Measurements from ENCODE around the gene TRUB1.
"Not testable (repeated sequence)": the region's sequence is repeated elsewhere in the genome, so short reads cannot be mapped to it uniquely, and the experiment has no call there.

The TRUB1 gene

GRCh38 chr10:114925587-114926586 is 12.1 kb upstream of the TRUB1 start:
- DNase-seq = no peak

GRCh38 chr10:114928818-114929217 is 9.2 kb upstream of the TRUB1 start:
- DNase-seq = no peak

DNA sequence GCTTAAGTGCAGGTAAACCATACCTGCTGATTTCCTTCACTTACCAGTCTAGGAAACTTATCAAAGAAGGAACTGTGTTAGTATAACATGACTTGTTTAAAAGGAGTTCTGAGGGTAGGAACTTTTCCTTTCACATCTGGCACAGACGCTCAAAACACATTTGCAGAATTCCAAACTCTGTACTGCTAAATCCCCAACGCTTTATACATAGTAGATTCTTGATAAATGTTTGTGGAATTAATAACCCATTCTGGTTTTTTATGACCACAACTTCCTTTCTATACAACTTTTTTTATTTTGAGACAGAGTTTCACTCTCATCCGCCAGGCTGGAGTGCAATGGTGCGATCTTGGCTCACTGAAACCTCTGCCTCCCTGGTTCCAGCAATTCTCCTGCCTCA is 7.7 kb upstream of the TRUB1 start:
- no peak for DNase-seq

DNA sequence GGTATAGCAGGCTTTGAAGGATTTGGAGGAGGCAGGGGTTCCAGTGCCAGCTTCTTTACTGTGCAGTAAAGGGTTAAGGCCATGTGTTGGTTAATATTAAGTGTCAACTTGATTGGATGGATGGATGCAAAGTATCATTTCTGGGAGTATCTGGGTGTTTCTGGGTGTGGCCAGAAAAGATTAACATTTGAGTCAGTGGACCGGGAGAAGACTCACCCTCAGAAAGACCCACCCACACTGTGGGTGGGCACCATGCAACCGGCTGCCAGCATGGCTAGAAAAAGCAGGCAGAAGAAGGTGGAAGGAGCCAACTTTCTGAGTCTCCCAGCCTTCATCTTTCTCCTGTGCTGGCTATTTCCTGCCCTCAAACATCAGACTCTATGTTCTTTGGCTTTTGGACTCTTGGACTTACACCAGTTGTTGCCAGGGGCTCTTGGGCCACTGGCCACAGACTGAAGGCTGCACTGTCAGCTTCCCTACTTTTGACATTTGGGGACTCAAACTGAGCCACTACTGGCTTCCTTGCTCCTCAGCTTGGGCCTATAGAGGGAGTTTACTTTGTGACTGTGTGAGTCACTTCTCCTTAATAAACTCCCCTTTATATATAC is 6.8 kb upstream of the TRUB1 start:
- no peak for DNase-seq

DNA sequence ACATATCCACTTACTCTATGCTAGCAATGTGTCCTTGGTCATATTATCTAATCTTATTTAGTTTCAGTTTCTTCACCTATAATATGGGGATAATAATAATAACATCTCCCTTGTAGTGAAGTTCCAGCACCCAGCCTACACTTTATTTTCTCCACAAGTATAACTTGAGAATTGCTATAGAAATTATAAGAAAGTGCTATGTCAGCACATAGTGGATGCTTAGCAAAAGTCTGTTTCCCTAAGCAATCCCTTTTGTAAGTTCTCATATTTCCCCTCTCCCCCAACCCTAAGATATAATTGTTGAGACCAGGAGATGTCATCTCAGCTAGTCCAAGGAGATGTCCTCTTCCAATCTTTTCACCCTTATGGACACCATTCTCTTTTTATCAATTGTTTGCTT is 5.8 kb upstream of the TRUB1 start:
- no peak for DNase-seq

DNA sequence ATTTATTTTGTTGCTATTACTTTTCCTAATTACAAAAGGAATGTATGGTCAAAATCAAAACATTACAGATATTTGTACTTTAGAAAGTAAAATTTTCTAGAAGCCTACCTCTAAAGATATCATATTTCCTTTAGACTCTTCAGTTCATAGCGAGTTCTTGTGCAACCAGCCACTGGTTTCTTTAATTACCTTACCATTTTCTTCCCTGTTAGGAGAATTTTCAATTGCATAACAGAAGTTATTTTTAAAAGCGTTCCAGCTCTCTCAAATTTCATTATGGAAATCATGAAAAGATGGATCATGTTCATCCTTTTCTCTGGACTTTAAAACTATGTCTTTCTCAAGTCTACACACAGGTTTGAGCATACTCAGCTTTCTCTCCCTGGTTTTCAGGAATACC is 5.0 kb upstream of the TRUB1 start:
- DNase-seq = no peak

DNA sequence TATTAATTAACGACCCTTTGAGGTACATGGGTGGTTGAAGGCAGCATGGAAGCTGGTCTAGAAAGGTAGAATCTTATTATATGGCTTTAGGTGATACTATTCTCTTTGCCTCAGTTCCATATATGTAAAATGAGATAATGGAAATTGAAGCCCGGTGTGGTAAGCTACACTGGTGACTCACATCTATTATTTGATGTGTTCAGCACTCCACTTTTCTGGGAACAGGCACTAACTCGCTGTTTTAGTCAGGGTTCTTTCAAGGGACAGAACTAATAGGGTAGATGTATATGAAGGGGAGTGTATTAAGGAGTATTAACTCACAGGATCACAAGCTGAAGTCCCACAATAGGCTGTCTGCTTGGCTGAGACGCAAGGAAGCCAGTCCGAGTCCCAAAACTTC is 4.4 kb upstream of the TRUB1 start:
- DNase-seq = no peak

DNA sequence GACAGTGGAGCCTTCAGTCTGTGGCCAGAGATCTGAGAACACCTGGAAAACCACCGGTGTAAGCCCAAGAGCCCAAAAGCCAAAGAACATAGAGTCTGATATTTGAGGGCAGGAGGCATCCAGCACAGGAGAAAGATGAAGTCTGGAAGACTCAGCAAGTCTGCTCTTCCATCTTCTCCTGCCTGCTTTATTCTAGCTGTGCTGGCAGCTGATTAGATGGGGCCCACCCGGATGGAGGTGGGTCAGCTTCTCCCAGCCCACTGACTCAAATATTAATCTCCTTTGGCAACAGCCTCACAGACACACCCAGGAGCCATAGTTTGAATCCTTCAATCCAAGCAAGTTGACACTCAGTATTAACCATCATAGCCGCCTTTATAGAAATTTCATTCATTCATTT is 4.0 kb upstream of the TRUB1 start:
- not testable (repeated sequence) for DNase-seq

GRCh38 chr10:114938856-114939193 is 830 bp downstream of the TRUB1 start:
- DNase-seq = no peak

DNA sequence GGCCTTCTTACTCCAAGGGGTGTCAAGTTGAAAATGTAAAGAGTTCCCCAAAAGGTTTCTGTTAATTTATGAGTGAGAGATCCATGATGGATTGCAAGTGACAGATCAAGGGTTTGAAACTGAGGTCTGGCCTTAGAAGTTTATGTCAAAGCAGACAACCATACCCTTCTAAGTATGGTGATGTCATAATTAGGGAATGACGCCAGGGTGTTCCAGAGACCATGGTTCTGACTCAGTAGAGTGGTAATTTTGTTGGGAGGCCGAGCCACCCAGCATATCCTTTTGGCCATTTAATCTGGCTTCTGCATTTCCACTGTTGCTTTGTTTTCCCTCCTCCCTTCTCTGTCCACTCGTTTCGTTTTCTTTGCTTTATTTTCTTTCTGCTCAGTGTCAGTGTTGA is 2.7 kb downstream of the TRUB1 start:
- no peak for DNase-seq

DNA sequence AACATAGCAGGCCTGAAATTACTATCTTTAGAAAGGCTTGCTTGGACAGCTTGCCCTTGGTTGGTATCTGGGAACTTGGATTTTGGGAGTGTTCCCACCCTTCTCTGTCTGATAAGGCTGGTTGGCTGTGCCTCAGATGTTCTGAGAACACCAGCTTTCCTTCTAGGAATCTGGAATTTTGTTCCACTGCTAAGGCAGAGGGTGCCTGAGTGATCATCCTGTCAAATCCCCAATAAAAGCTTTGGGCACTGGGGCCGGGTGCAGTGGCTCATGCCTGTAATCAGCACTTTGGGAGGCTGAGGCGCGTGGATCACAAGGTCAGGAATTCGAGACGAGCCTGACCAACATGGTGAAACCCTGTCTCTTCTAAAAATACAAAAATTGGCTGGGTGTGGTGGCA is 5.0 kb downstream of the TRUB1 start:
- no peak for DNase-seq

- no peak for DNase-seq
Observed at GRCh38 chr10:114953047-114953446, 15.1 kb downstream of the TRUB1 start.

- DNase-seq = no peak
Observed at GRCh38 chr10:114955984-114956383, 18.0 kb downstream of the TRUB1 start.

GRCh38 chr10:114956466-114956865 is 18.5 kb downstream of the TRUB1 start:
- DNase-seq = no peak

DNA sequence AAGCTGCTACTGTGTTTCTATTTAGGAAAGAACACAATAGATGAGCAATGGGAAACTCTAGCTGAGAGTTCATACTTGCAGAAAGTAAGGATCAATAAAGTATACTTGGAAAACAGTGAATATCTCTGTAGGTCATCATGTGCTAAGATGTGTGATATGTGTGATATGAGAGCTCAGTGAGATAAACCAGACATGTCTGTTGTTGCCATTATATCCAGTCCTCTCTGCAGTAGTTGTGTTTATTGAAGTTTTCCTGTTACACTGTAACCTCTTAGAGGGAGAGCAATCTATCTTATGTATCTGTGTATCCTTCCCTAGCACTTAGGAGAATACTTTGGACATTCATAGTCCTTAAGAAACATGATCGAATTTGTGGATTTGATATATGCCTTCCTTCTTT is 19.1 kb downstream of the TRUB1 start:
- no peak for DNase-seq

GRCh38 chr10:114957673-114958072 is 19.7 kb downstream of the TRUB1 start:
- no peak for DNase-seq

GRCh38 chr10:114962441-114962840 is 24.4 kb downstream of the TRUB1 start:
- no peak for DNase-seq

GRCh38 chr10:114963908-114964307 is 25.9 kb downstream of the TRUB1 start:
- no peak for DNase-seq

- DNase-seq = no peak
Observed at GRCh38 chr10:114967071-114967470, 29.1 kb downstream of the TRUB1 start.

DNA sequence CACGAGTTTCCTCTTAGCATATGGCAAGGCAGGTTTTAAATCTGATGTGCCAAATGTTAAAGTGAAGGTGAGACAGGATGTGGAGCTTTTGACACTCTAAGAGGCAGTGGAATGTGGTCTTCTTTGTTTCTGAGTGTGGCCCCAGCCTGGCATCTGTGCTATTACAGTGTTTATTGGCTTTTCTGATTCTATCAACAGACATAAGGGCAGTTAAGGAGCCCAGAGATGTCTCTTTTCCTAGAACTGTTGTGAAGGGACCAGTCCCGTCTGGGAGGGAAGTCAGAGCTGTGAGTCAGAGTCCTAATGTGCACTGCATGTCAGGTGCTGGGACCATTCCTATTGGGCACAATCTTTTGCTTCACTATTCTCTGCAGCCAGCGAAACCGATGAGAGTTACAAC is 32.5 kb downstream of the TRUB1 start:
- no peak for DNase-seq

- DNase-seq = no peak
Observed at GRCh38 chr10:114973306-114973705, 35.3 kb downstream of the TRUB1 start.

GRCh38 chr10:114973997-114974396 is 36.0 kb downstream of the TRUB1 start:
- DNase-seq = no peak

GRCh38 chr10:114974625-114975024 is 36.6 kb downstream of the TRUB1 start:
- DNase-seq = no peak

DNA sequence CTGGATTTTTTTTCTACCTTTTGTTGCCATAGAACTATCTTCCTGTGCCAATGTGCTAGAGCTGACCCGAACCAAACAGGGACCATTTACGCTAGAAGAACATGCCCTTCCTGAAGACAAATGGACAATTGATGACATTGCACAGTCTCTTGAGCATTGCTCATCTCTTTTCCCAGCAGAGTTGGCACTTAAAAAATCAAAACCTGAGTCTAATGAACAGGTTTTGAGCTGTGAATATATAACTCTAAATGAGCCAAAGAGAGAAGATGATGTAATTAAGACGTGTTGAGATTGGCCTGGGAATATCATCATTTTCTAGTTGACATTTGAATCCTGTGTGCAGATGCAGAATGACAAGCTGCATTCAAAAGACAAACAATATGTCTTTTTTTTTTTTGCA is 37.1 kb downstream of the TRUB1 start:
- DNase-seq = no peak

GRCh38 chr10:114982989-114983388 is 45.0 kb downstream of the TRUB1 start:
- DNase-seq = no peak
